Measurements from ENCODE around the gene AFF1. TPM values are rescaled to one million over a fixed set of nuclear protein-coding genes. Genes with fewer than 3 reads are reported as not detected.

Gene AFF1
- total RNA-seq, 1 donor from 2014 or later = 112 TPM

DNA sequence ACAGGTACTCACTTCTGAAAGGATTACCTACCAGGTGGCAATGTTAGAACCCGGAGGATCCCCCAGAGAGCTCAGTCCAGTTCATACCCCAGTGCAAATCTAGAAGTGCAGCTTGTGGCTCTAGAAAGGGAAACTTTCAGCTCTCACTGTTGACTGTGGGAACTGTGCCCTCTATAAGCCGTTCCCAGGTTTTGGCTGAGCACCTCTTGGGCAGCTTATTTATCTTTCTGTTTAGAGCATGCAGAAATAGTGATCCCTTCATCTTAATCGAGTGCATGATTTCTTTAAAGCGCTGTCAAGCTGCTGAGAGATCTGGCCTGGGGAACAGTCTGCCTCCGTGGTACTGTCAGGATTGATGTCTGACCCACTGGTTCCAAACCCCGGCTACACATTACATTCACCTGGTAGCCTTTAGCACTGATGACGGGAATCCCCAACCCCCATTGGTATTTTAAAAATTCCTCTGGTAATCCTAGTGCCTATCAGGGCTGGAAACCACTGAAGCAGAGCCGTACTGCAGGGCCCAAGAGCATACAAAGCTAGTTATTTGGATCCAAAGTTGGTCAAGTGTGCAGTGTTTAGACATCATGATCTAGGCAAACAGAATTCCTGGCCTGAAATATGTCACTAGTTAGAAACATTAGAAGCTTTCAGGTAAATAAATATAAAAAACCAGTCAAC lies 182.4 kb downstream of the AFF1 start:
- DNase-seq (ENCODE audit: low spot score in 2 of 2) = no peak
- Histone ChIP-seq H3K9me3 (no peaks in the 10 kb centered on the region), H3K4me1 (peaks cover 4 to 41% of the 10 kb centered on the region in 2 donors), H3K4me3 (no peak overlapping the region), H3K36me3 (peaks cover 19 to 41% of the 10 kb centered on the region in 2 donors), H3K27me3 (no peaks in the 10 kb centered on the region), H3K27ac (peak overlapping the region; percentile 14 to 20)
- intact Hi-C loops (cut with DNase I) = loop anchor here (5.0 kb wide), 1 partner anchor 40 kb away; no protein-coding TSS in a partner anchor
- TF ChIP-seq, protein P1, sequence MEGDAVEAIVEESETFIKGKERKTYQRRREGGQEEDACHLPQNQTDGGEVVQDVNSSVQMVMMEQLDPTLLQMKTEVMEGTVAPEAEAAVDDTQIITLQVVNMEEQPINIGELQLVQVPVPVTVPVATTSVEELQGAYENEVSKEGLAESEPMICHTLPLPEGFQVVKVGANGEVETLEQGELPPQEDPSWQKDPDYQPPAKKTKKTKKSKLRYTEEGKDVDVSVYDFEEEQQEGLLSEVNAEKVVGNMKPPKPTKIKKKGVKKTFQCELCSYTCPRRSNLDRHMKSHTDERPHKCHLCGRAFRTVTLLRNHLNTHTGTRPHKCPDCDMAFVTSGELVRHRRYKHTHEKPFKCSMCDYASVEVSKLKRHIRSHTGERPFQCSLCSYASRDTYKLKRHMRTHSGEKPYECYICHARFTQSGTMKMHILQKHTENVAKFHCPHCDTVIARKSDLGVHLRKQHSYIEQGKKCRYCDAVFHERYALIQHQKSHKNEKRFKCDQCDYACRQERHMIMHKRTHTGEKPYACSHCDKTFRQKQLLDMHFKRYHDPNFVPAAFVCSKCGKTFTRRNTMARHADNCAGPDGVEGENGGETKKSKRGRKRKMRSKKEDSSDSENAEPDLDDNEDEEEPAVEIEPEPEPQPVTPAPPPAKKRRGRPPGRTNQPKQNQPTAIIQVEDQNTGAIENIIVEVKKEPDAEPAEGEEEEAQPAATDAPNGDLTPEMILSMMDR (IDR thresholded peaks at IDR 0.05) = no peak

DNA sequence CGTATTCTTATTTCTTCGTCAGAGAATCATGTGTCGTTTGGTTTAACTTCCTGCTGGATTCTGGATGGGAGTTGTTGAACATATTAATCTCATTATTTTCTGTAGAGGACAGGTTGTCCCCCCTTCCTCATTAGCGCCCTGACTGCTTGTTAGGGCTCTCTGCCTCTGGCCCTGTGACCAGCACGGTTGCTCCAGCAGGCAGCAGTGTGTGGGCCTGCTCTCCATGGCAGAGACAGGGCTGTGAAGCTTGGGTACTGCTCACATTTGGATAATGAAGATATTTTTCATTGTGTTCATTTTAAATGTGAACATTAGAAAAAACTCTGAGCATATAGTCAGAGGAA lies 182.9 kb downstream of the AFF1 start:
- Histone ChIP-seq H3K4me1 (peaks cover 4 to 43% of the 10 kb centered on the region in 2 donors), H3K36me3 (peaks cover 19 to 37% of the 10 kb centered on the region in 2 donors), H3K4me3 (no peak overlapping the region), H3K27ac (no peak overlapping the region), H3K9me3 (no peaks in the 10 kb centered on the region), H3K27me3 (no peaks in the 10 kb centered on the region)
- no peak for DNase-seq (ENCODE audit: low spot score in 2 of 2)
- intact Hi-C loops (cut with DNase I) = loop anchor here (5.0 kb wide), 1 partner anchor 40 kb away; no protein-coding TSS in a partner anchor
- TF ChIP-seq, protein P1 (IDR thresholded peaks at IDR 0.05) = no peak

DNA sequence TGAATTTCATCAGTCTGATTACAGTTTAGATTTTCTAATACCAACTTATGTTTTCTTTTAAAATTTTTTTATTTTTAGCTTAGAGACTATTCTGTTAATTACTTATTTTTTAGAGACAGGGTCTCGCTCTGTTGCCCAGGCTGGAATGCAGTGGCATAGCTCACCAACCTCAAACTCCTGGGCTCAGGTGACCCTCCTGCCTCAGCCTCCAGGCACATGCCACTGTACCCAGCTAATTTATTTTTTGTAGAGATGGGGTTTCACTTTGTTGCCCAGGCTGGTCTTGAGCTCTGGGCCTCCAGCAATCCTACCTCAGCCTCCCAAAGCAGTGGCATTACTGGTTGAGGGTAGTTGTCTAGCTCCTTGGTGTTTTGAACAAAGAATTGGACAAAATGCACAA lies 183.6 kb downstream of the AFF1 start:
- Histone ChIP-seq H3K36me3 (peaks cover 15 to 33% of the 10 kb centered on the region in 2 donors), H3K4me3 (no peak overlapping the region), H3K27me3 (no peaks in the 10 kb centered on the region), H3K27ac (peak overlapping the region in 1 of 2 donors; percentile 73), H3K4me1 (peaks cover 4 to 43% of the 10 kb centered on the region in 2 donors), H3K9me3 (no peaks in the 10 kb centered on the region)
- intact Hi-C loops (cut with DNase I) = loop anchor here (5.0 kb wide), 1 partner anchor 41 kb away; no protein-coding TSS in a partner anchor
- TF ChIP-seq, protein P1 (IDR thresholded peaks at IDR 0.05) = no peak
- DNase-seq (ENCODE audit: low spot score in 2 of 2) = no peak

DNA sequence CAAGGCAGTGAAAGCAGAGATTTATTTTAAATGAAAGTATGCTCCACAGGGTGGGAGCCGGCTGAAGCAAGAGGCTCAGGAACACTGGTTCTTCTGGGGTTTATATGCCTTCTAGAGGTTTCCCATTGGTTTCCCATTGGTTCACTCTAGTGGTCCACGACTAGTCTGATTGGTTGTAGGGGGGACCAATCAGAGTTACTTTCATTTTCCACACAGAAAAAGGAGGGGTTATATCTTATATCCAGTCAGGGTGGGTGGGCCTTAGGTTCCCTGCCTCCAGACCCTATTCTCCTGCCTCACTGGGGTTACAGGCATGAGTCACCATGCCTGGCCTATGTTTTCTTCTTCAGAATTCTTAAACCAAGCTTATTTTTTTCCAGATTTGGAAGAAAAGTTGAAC lies 184.0 kb downstream of the AFF1 start:
- Histone ChIP-seq H3K27ac (peak overlapping the region in 1 of 2 donors; percentile 73), H3K27me3 (no peaks in the 10 kb centered on the region), H3K9me3 (no peaks in the 10 kb centered on the region), H3K4me1 (peaks cover 4 to 43% of the 10 kb centered on the region in 2 donors), H3K4me3 (no peak overlapping the region), H3K36me3 (peaks cover 12 to 33% of the 10 kb centered on the region in 2 donors)
- no peak for DNase-seq (ENCODE audit: low spot score in 2 of 2)
- TF ChIP-seq, protein P1 (IDR thresholded peaks at IDR 0.05) = no peak
- intact Hi-C loops (cut with DNase I) = loop anchor here (5.0 kb wide), 1 partner anchor 42 kb away; no protein-coding TSS in a partner anchor

DNA sequence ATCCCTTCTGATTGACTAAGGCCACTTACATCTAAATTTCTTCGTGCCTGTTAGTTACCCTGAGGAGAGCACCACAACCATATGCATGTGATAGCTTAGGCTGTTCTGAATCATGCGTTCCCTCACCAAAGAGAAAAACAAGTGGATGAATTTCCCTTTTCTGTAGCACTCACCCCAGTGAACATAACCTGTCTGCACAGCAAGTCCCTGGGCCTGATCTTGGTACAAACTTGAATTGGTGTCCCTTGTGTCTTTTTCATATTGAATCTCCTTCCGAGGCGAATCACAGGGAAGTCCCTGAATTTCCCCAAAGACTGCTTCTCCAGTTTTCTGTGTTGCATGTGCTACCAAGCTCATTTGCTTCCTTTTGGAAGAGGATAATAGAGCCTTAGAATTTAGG lies 185.2 kb downstream of the AFF1 start:
- Histone ChIP-seq H3K36me3 (peaks cover 6 to 30% of the 10 kb centered on the region in 2 donors), H3K27ac (peak overlapping the region; percentile 73 to 85), H3K9me3 (no peaks in the 10 kb centered on the region), H3K27me3 (no peaks in the 10 kb centered on the region), H3K4me1 (peaks cover 4 to 43% of the 10 kb centered on the region in 2 donors), H3K4me3 (peak overlapping the region in 1 of 2 donors; percentile 56)
- intact Hi-C loops (cut with DNase I) = loop anchor here (1.0 to 5.0 kb wide), 2 partner anchors 113 to 183 kb away; partner anchors contain the start of gene AFF1
- no peak for DNase-seq (ENCODE audit: low spot score in 2 of 2)
- TF ChIP-seq, protein P1 (IDR thresholded peaks at IDR 0.05) = no peak

Data from ascending aorta (tissue), 2 donors.